ENCODE results near the gene KCNMB2.

The KCNMB2 gene

GRCh38 chr3:178761461-178761860 is 225.2 kb downstream of the KCNMB2 start:
- no peak for TF ChIP-seq CTCF (IDR thresholded peaks at IDR 0.05)
- H3K4me1 ChIP-seq, result no peaks in the 10 kb centered on the region
- H3K27ac ChIP-seq, result no peak overlapping the region
- intact Hi-C loops (cut with DNase I; ENCODE audit: low total_unique reads), result no loop called here
- no peak for DNase-seq
- H3K9me3 ChIP-seq, result no peaks in the 10 kb centered on the region
- H3K27me3 ChIP-seq, result no peaks in the 10 kb centered on the region
- H3K36me3 ChIP-seq, result no peaks in the 10 kb centered on the region
- no peak overlapping the region for H3K4me3 ChIP-seq

- peaks cover 0 to 4% (median 0%) of the 10 kb centered on the region in 4 donors for H3K4me1 ChIP-seq
- intact Hi-C loops (cut with DNase I; ENCODE audit: low total_unique reads), result no loop called here
- H3K9me3 ChIP-seq, result no peaks in the 10 kb centered on the region
- TF ChIP-seq CTCF (IDR thresholded peaks at IDR 0.05), result no peak
- no peak overlapping the region for H3K27ac ChIP-seq
- H3K27me3 ChIP-seq, result no peaks in the 10 kb centered on the region
- H3K36me3 ChIP-seq, result no peaks in the 10 kb centered on the region
- DNase-seq, result no peak
- no peak overlapping the region for H3K4me3 ChIP-seq
Observed at GRCh38 chr3:178762385-178762784, 226.1 kb downstream of the KCNMB2 start.

GRCh38 chr3:178765472-178765871 is 229.2 kb downstream of the KCNMB2 start:
- no peak for TF ChIP-seq CTCF (IDR thresholded peaks at IDR 0.05)
- Histone ChIP-seq H3K4me3 (no peak overlapping the region), H3K9me3 (no peaks in the 10 kb centered on the region), H3K27me3 (no peaks in the 10 kb centered on the region), H3K36me3 (no peaks in the 10 kb centered on the region), H3K4me1 (peaks cover 0 to 4% (median 0%) of the 10 kb centered on the region in 4 donors), H3K27ac (no peak overlapping the region)
- intact Hi-C loops (cut with DNase I; ENCODE audit: low total_unique reads), result no loop called here
- no peak for DNase-seq

GRCh38 chr3:178767581-178767980 is 231.3 kb downstream of the KCNMB2 start:
- intact Hi-C loops (cut with DNase I; ENCODE audit: low total_unique reads), result no loop called here
- Histone ChIP-seq H3K4me1 (peaks cover 0 to 4% (median 0%) of the 10 kb centered on the region in 4 donors), H3K27ac (no peak overlapping the region), H3K27me3 (no peaks in the 10 kb centered on the region), H3K9me3 (no peaks in the 10 kb centered on the region), H3K4me3 (no peak overlapping the region), H3K36me3 (no peaks in the 10 kb centered on the region)
- no peak for DNase-seq
- no peak for TF ChIP-seq CTCF (IDR thresholded peaks at IDR 0.05)

GRCh38 chr3:178768072-178768864 is 232.0 kb downstream of the KCNMB2 start:
- no peak for TF ChIP-seq CTCF (IDR thresholded peaks at IDR 0.05)
- Histone ChIP-seq H3K27me3 (no peaks in the 10 kb centered on the region), H3K9me3 (no peaks in the 10 kb centered on the region), H3K27ac (no peak overlapping the region), H3K4me3 (no peak overlapping the region), H3K4me1 (peaks cover 0 to 4% (median 0%) of the 10 kb centered on the region in 4 donors), H3K36me3 (no peaks in the 10 kb centered on the region)
- intact Hi-C loops (cut with DNase I; ENCODE audit: low total_unique reads), result no loop called here
- no peak for DNase-seq

Data from tibial artery (tissue), 4 donors.